GM18868 (cell line): ENCODE results near the gene INAVA.

Experiments
- ATAC-seq: cut with Tn5 transposase; IDR thresholded peaks from one replicate; pipeline ENCODE4 v1.9.1; 2021; ENCODE audit warnings: mild to moderate bottlenecking, moderate library complexity; ENCODE audit not compliant: unreplicated experiment

Gene INAVA

GRCh38 chr1:200875416-200875815, 19.3 kb upstream of the INAVA start:
- ATAC-seq = no peak

GRCh38 chr1:200877010-200877409, 17.7 kb upstream of the INAVA start:
- ATAC-seq = no peak

- ATAC-seq = peak; percentile 92
Observed at GRCh38 chr1:200877839-200878551, 16.7 kb upstream of the INAVA start.

GRCh38 chr1:200880212-200880611, 14.5 kb upstream of the INAVA start:
- ATAC-seq = peak; percentile 62

- no peak for ATAC-seq
Observed at GRCh38 chr1:200883118-200883517, 11.6 kb upstream of the INAVA start.

- ATAC-seq = no peak
Observed at GRCh38 chr1:200885623-200886402, 8.9 kb upstream of the INAVA start.

- no peak for ATAC-seq
Observed at GRCh38 chr1:200886594-200886993, 8.1 kb upstream of the INAVA start.

- no peak for ATAC-seq
Observed at GRCh38 chr1:200887036-200887435, 7.7 kb upstream of the INAVA start.

GRCh38 chr1:200887772-200888348, 6.8 kb upstream of the INAVA start:
- no peak for ATAC-seq

- ATAC-seq = peak; percentile 90
Observed at GRCh38 chr1:200888349-200888838, 6.3 kb upstream of the INAVA start.

- ATAC-seq = no peak
Observed at GRCh38 chr1:200889571-200889970, 5.1 kb upstream of the INAVA start.

- no peak for ATAC-seq
Observed at GRCh38 chr1:200890027-200890426, 4.7 kb upstream of the INAVA start.

GRCh38 chr1:200890818-200891773, 3.6 kb upstream of the INAVA start:
- ATAC-seq = no peak

- no peak for ATAC-seq
Observed at GRCh38 chr1:200891774-200892157, 2.9 kb upstream of the INAVA start.

GRCh38 chr1:200892546-200892945, 2.2 kb upstream of the INAVA start:
- ATAC-seq = no peak

GRCh38 chr1:200892958-200893357, 1.7 kb upstream of the INAVA start:
- no peak for ATAC-seq

- ATAC-seq = no peak
Observed at GRCh38 chr1:200893411-200893901, 1.2 kb upstream of the INAVA start.

GRCh38 chr1:200895443-200895789, 716 bp downstream of the INAVA start:
- ATAC-seq = no peak

GRCh38 chr1:200895801-200896530, 1.3 kb downstream of the INAVA start:
- no peak for ATAC-seq
